AG08395 (cell line): ENCODE results near the gene VPS13D.
"Not testable (repeated sequence)": the region's sequence is repeated elsewhere in the genome, so short reads cannot be mapped to it uniquely, and the experiment has no call there.

Experiments used
- DNase-seq: peaks from one replicate; pipeline ENCODE4 v3.0.0; 2012; ENCODE audit warnings: mixed read lengths, low spot score

Gene VPS13D

DNA sequence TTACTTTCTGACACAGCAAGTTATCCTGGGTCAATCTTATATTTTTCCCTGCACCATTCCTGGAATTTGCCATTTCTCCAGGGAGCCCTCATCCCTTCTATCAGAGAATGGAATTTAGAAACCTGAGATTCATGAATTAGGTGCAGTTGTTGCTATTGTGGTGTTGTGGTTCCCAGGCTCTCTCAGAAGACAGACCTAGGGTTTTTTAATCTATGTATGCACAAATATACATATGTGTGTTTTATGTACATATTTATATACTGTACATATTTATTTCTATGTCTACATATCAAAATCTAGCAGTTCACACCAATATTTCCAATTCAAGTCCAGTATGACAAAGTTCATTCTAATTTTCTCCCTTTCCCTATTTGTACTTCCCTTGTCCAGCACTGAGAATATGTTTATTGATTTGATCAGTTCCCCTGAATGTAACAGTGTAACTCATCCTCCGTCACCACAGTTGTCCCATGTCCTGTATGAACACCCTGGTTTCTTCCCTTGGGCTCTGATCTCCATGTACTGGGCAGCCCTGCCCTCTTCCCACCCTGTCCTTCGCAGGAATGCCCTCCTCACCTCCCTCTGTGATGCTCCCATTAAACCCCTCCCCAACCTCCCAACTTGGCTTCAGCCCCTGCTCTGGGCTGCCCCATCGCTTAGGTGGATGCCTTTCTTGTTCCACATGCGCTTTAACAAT, 145.5 kb downstream of the VPS13D start:
- no peak for DNase-seq

DNA sequence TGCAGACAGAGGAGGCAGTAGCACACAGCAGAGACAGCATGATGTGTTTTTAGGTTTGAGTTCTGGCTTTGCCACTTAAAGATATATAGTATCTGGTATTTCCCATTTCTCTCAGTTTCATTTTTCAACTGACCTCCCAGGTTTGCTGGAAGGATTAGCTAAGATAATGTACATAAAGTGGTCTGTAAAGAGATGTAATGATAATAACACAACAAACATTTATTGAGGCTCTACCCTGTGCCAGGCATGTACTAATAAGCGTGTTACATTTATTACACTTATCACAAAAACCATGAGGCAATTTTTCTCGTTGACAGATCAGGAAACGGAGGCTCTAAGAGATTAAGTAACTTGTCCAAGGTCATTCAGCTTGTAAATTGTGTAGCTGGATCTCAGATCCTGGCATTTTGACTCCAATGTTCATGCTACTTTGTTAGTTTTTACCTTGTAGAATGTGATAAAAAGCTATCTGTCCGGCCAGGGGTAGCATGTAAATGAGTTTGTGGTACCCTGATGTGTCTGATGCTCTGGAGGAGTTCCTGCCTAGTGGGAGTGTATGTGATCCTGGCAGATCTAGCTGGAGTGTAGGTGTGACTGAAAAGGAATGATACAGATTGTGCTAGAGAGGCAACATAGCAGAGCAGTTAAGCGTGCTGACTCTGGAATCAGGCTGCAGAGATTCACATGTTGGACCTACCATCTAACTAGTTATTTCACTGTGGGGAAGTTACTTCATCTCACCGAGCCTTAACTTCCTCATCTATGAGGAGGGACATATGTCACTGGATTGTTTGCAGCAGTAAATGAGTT, 146.6 kb downstream of the VPS13D start:
- no peak for DNase-seq

DNA sequence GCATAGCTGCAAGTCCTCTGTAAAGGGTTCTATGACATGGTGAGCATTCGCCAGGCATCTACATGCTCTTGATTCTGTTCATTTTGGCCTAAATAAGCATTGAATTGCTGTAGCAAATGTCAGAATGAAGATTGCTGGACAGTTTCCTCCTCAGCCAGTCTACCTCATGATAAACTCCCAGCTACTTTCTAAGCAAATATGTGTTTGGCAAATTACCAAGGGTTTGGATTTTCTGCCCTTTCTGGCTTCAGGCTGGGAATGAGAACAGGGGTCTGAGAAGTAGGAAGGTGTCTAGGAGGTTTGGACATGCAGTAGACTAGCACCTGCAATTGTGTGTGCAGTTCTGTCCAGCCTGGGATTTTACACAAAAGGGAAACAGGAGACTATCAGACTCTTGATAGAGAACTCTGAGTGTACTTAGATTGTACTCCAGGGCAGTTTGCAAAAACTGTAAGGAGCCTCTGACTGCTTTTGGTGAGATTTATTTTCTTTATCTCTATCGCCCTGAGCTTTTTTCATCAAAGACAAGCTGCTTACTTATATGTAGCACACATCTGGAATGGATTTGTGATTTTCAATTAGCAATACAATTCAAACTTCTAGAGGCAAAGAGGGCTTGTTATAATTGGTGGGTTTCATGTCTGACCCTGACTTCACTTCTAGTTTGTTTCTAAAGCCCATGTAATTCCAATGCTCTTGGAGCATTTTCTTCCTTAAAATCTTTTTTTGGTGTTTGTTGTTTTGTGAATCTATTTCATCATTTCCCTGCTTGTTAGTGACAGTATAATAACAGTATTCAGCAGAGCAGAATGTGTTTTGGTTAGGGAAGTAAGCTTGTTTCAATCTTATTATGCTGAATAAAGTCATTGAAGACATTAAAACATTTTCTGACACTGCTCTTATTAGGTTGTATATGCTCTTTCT, 150.8 kb downstream of the VPS13D start:
- DNase-seq = no peak

DNA sequence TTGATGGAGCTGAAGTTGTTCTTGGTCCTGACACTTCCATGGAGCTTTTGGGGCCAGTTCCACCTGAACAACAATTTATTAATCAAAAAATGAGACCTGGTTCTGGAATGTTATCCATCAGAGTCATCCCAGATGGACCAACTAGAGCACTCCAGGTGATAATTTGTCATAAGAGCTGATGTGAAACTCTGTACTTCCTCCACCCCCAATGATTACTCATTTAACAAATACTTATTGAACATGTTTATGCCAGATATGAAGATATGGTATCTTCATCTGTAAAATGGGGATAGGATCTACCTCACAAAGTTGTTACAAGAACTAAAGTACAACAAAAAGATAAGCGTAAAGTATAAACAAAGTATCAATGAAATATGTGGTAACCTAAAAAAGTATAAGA, 153.2 kb downstream of the VPS13D start:
- DNase-seq = no peak

DNA sequence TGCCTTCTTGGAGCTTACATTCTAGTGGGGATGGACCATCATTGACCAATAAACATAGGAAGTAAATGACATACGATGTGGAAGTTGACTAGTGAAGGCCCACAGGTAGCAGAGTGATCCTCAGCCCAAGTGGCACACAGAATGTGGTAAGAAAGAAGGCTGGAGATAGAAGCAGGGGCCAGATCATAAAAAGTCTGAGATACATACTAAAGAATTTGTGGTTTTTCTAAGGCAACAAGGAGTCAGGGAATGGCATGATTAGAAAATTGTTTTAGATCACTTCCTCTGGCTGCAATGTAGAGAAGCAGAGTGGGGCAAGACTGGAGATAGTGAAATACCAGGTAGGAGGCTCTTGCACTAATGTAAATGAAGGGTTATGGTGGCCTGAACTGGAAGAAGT, 154.0 kb downstream of the VPS13D start:
- peak; percentile 55 for DNase-seq

DNA sequence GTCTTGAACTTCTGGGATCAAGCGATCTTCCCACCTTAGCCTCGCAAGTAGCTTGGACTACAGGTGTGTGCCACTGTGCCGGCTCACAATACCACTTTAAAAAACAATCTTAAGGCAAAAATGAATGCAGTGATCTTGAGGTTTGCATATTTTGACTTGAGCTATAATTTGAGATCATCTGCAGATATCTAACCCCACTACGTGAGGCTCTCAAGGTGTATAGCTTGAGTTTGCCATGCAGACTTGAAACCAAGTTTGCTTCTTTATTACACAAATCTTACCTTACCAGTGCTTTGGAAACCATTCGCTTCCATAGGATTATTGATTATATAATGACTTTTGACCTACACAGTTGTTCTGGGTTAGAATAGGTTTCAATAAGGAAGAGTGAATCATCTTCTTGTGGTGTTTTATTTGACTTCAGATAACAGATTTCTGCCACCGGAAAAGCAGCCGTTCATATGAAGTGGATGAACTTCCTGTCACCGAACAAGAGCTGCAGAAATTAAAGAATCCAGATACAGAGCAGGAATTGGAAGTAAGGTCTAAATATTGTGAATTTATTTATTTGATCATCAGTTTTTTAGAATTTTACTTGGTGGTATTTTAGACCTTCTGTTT, 155.1 kb downstream of the VPS13D start:
- DNase-seq = no peak

DNA sequence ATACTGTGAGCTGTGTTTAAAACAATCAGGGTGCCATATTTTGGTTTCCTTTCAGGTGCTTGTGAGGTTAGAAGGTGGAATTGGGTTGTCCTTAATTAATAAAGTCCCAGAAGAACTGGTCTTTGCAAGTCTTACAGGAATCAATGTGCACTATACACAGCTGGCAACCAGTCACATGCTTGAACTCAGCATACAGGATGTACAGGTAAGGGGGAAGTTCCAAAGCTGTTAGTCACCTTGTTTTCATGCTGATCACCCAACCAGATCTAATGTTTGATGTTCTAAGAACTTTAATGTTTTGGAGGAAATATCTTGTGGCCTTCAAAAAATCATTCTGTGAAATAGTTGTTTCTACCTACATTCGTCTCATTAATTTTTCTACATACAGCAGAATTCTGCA, 156.3 kb downstream of the VPS13D start:
- no peak for DNase-seq

DNA sequence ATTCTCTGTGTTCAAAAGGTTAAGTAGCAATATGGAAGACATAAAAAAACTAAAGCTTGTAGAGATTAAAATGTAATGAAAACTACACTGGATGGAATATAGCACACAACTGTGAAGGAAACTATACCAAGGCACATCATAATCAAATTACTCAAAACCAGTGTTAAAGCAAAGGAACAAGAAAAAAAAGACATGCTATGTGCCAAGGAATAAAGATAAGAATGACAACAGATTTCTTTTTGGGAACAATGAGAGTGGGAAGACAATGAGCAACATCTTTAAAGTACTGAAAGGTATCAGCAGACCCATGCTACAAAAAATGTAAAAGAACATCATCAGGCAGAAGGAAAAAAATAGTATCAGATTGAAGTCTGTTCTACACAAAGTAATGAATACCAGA, 157.8 kb downstream of the VPS13D start:
- DNase-seq = no peak

DNA sequence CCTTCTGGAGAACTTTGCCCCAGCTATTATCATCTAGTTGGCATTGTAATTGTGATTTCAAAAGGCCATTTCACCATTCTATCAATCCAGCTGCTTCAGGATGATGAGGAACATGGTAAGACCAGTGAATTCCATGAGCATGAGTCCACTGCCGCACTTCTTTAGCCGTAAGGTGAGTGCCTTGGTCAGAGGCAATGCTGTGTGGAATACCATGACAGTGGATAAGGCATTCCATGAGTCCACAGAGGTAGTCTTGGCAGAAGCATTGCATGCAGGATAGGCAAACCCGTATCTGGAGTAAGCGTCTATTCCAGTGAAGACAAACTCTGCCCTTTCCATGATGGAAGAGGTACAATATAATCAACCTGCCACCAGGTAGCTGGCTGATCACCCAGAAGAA, 160.5 kb downstream of the VPS13D start:
- not testable (repeated sequence) for DNase-seq

DNA sequence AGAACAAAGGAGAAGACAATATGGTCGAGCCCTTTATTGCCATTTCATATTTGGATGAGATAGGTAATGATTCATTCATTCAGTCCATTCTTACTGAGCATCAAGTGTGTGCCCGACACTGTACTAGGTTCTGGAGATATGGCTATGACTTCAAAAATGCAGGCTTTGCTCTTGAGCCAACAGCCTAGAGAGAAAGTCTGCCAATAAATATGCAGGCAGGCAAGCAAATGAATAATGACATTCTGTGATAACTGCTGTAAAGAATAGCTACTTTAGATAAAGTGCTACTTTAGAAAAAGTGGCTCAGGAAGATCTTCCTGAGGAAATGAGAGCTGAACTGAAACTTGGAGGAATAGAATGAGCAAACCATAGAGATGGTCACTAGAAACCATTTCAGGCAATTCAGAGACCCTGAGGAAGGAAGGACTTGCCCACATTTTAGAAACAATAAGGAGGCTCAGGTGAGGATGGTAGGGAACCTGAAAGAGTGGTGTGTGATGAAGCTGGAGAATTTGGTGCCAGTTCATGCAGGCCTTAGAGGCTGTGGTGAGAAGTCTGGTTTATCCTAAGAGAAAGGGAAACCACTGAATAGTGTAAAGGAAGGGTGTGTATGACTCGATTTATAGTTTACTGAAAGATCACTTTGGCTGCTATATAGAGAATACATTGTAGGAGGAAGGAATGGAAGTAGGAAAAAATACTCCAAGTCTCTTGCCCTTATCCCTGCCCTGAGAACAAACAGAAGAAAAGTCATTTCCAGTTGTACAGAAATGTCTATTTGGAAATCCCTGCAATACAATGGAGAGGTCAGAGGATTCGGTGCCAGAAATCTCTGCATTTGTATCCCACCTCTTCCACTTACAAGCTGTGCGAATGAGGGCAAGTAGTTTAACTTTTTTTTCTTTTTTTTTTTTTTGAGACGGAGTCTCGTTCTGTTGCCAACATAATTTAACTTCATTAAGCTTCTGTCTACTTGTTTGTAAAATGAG, 167.9 kb downstream of the VPS13D start:
- DNase-seq = no peak

DNA sequence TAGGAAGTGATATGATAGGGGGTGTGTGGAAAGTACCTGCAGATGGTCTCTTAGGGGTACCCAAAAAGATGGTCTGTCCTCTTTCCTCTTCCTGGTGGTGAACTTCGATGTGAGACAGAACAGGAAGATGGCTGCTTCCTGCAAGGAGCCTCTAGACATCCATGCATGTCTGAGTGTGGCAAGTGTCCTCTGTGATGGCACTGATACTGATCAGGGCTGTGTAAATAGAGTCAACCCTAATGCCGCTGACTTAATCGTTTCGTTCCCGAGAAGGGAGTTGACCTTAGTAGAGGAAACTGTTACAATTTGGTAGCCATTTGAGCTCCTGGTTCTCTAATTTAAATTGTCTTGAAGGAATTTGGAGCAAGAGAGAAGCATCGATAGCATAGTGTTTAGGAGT, 168.6 kb downstream of the VPS13D start:
- no peak for DNase-seq

DNA sequence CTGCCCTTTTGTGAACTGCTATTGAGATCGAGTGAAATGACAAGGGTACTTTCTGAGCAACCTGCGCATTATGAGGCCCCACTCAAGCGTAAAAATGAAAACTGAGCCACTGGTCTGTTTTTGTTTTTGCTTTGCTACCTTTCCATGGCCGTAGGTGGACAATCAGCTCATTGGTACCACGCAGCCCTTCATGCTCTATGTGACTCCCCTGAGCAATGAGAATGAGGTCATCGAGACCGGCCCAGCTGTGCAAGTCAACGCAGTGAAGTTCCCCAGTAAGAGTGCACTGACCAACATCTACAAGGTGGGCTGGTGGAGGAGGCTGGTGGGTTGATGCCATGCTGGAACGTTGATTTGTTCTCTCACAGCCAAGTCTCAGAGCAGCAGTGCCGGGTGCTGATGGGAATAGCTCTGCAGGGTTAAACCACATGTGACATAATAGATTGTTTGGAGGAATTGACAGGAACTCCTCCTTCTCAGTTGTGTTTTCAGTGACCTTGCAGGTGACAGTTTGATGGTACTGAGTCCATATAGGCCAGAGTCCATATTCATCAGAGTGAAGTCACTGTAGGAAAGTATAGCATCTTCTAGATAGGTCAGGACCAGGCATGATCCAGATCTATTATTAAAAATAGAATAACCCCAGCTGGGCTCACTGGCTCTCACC, 170.3 kb downstream of the VPS13D start:
- DNase-seq = no peak

DNA sequence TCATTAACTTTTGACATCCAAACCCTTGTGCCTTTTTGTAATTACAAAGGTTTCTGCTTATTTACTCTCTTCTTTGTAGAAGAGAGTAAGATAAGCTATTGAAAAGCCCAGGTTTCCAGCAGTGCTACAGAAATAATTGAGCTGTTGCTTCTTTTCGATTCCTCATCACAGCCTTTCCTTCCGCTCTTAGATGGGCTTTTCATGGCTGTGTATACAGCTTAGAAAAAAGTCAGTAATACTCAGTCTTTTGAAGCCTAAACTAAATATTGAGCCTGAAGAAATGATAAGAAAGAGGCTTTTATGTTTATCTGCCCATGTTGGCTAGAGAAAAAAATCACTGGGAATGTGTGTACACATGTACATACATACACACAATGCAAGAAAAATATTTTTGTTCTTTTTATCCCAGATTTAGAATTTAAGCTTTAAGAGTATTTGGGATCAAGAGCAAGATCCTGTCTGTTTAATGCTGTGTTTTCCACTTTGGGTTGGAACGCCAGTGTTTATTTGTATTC, 172.4 kb downstream of the VPS13D start:
- no peak for DNase-seq

DNA sequence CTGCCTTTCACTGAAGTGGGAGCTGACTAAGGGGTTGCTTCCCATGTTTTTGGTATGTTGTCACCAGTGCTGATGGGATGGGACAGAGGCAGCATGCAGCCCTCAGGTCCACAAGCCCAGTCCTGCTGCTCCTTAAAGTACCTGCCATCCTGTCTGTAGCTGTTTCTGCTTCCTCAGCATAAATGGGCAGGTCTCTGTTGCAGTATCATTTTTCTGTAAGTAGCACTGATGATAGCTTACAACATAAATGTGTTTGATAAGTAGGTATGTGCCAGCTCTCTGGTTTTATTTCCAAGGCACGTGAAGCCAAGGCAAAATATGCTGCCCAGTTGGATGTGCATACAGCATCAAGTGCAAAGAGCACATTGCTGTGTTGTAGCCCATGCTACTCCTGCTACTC, 173.0 kb downstream of the VPS13D start:
- no peak for DNase-seq

DNA sequence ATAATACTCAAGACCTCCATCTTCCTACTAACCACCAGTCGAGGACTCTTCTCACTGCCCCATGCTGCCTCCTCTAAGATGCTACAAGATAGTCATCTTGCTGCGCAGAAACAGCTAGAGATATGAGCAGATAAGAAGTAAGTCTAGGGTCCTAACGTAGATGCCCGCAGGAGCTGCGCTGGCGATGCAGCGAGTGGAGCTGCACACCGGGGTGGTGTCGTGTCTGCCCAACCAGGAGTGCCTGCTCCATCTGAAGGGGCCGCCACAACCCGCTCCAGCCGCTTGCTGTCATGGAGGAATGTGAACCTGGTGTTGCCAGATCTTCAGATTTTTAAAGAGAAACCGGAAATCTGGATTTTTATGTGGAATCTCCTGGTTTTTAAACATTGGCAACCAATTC, 175.1 kb downstream of the VPS13D start:
- DNase-seq = no peak

DNA sequence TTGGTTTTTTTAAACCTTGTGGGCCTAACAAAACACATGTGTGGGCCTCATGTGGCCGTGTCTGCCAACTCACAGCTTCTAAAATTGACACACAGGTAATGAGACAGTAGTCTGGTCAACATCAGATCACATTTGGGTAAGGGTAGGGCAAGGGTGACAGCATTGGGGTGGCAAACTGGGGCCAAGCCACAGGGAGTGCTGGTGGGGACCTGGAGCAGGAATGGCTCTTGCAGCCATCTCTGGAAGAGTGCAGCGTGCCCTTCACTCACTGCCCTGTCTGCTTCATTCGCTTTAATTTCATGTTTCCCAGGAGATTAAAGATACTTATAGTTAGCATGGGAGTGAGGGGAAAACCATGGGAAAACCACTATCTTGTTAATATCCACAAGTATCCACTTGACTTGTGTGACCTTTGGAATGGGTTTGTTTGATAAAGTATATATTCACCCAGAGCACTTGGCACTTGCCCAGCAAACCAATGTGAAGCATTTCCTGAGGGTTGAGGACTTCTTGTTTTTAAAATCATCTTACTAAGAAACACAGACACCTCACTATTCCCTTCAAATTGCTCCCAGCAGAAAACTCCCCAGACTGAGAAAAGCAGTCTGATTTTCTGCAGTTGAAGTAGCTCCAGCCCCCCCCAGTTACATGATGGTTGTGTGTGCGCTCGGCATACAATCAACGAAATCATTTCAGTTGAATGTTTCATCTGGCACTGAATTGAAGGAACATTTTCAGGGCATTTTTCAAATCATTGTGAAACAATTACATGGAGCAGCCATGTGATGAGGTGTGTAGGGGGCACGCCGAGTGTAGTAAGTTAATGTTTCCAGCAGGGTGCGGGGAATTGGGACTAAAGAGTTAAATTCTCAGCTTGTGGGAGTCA, 175.7 kb downstream of the VPS13D start:
- DNase-seq = peak; percentile 21

DNA sequence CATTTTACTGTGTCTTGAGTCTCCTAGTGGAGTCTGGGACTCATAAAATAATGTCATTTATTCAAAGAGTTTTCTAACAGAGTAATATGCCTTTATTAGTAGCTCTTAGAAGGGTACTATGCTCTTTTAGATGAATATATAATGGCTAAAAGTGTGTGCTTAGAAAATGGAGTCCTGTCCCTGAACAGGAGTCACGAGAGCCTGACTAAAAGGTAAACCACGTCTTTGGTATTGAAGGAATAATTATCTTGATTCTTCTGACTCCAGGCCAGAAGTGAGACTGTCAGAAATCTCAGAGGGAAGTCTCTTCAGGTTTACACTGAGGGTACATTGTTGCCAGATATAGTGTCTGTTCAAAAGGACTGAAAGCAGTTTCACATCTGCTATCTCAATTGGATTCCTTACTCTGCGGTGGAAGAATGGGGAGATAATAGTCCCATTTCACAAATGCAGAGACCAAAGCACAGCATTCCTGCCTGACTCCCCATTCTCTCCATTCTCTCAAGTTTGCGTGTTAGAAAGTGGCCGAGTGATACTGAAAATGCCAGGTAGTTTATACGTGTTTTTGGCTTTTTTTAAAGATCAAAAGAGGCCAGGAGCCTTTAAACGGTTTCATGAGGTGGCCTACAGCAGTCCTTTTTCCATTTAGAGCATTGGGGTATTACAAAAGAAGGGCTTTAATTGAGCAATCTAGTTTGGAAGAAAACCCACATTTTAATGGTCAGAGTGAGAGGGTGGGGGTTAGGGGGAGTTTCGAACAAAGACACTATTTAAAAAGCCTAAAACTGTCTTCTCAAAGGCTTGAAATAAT, 176.6 kb downstream of the VPS13D start:
- DNase-seq = peak; percentile 36
